Measurements from ENCODE around the gene TMEM91. TPM values are rescaled to one million over a fixed set of nuclear protein-coding genes. Genes with fewer than 3 reads are reported as not detected.
"Not testable (repeated sequence)": the region's sequence is repeated elsewhere in the genome, so short reads cannot be mapped to it uniquely, and the experiment has no call there.

Gene TMEM91
- total and polyA plus RNA-seq, 2 donors = 4.5 to 30.8 TPM

GRCh38 chr19:41332468-41332867, 43.9 kb upstream of the TMEM91 start:
- no peak for DNase-seq (ENCODE audit: low read depth in 6 of 9, low spot score in 9 of 9)
- 96% methylated on average over 5 of the region's 5 CpGs for WGBS
- no peaks in the 10 kb centered on the region for H3K27me3 ChIP-seq (ENCODE audit: control insufficient read depth in 2 of 2, insufficient read depth in 1 of 2, low read length in 1 of 2)
- H3K27ac ChIP-seq (ENCODE audit: low read depth in 1 of 2, low read length in 1 of 2) = no peak overlapping the region
- peaks cover 10 to 18% of the 10 kb centered on the region in 2 donors for H3K4me1 ChIP-seq (ENCODE audit: control insufficient read depth in 2 of 2, insufficient read depth in 2 of 2, low read length in 2 of 2)
- H3K36me3 ChIP-seq (ENCODE audit: control insufficient read depth in 2 of 2, insufficient read depth in 2 of 2, low read length in 1 of 2) = peaks cover 39 to 52% of the 10 kb centered on the region in 2 donors
- H3K9me3 ChIP-seq (ENCODE audit: control insufficient read depth in 2 of 2, insufficient read depth in 1 of 2, low read length in 1 of 2) = no peaks in the 10 kb centered on the region
- no peak overlapping the region for H3K4me3 ChIP-seq (ENCODE audit: low read length in 2 of 2)

- Histone ChIP-seq H3K9me3 (ENCODE audit: control insufficient read depth in 2 of 2, insufficient read depth in 1 of 2, low read length in 1 of 2) (no peaks in the 10 kb centered on the region), H3K4me3 (ENCODE audit: low read length in 2 of 2) (no peak overlapping the region), H3K4me1 (ENCODE audit: control insufficient read depth in 2 of 2, insufficient read depth in 2 of 2, low read length in 2 of 2) (peaks cover 0 to 4% of the 10 kb centered on the region in 2 donors), H3K36me3 (ENCODE audit: control insufficient read depth in 2 of 2, insufficient read depth in 2 of 2, low read length in 1 of 2) (peaks cover 38 to 46% of the 10 kb centered on the region in 2 donors), H3K27ac (ENCODE audit: low read depth in 1 of 2, low read length in 1 of 2) (no peak overlapping the region), H3K27me3 (ENCODE audit: control insufficient read depth in 2 of 2, insufficient read depth in 1 of 2, low read length in 1 of 2) (no peaks in the 10 kb centered on the region)
- WGBS = 52% methylated on average over 5 of the region's 5 CpGs
- DNase-seq (ENCODE audit: low read depth in 6 of 9, low spot score in 9 of 9) = no peak
These were observed 41.5 kb upstream of the TMEM91 start for GRCh38 chr19:41334793-41335192.

- no peak for DNase-seq (ENCODE audit: low read depth in 6 of 9, low spot score in 9 of 9)
- H3K27ac ChIP-seq (ENCODE audit: low read depth in 1 of 2, low read length in 1 of 2) = no peak overlapping the region
- H3K4me1 ChIP-seq (ENCODE audit: control insufficient read depth in 2 of 2, insufficient read depth in 2 of 2, low read length in 2 of 2) = peaks cover 0 to 4% of the 10 kb centered on the region in 2 donors
- H3K27me3 ChIP-seq (ENCODE audit: control insufficient read depth in 2 of 2, insufficient read depth in 1 of 2, low read length in 1 of 2) = no peaks in the 10 kb centered on the region
- H3K36me3 ChIP-seq (ENCODE audit: control insufficient read depth in 2 of 2, insufficient read depth in 2 of 2, low read length in 1 of 2) = peaks cover 43 to 47% of the 10 kb centered on the region in 2 donors
- no peak overlapping the region for H3K4me3 ChIP-seq (ENCODE audit: low read length in 2 of 2)
- H3K9me3 ChIP-seq (ENCODE audit: control insufficient read depth in 2 of 2, insufficient read depth in 1 of 2, low read length in 1 of 2) = no peaks in the 10 kb centered on the region
- WGBS = 98% methylated on average over 10 of the region's 10 CpGs
These were observed 40.9 kb upstream of the TMEM91 start for GRCh38 chr19:41335467-41335866.

- Histone ChIP-seq H3K27me3 (ENCODE audit: control insufficient read depth in 2 of 2, insufficient read depth in 1 of 2, low read length in 1 of 2) (no peaks in the 10 kb centered on the region), H3K27ac (ENCODE audit: low read depth in 1 of 2, low read length in 1 of 2) (no peak overlapping the region), H3K4me1 (ENCODE audit: control insufficient read depth in 2 of 2, insufficient read depth in 2 of 2, low read length in 2 of 2) (peaks cover 0 to 4% of the 10 kb centered on the region in 2 donors), H3K36me3 (ENCODE audit: control insufficient read depth in 2 of 2, insufficient read depth in 2 of 2, low read length in 1 of 2) (peaks cover 53 to 61% of the 10 kb centered on the region in 2 donors), H3K4me3 (ENCODE audit: low read length in 2 of 2) (no peak overlapping the region), H3K9me3 (ENCODE audit: control insufficient read depth in 2 of 2, insufficient read depth in 1 of 2, low read length in 1 of 2) (no peaks in the 10 kb centered on the region)
- WGBS = 99% methylated on average over 5 of the region's 5 CpGs
- DNase-seq (ENCODE audit: low read depth in 6 of 9, low spot score in 9 of 9) = no peak
These were observed 36.4 kb upstream of the TMEM91 start for GRCh38 chr19:41339936-41340335.

- peak in 1 of 9 donors; percentile 39 for DNase-seq (ENCODE audit: low read depth in 6 of 9, low spot score in 9 of 9)
- Histone ChIP-seq H3K4me1 (ENCODE audit: control insufficient read depth in 2 of 2, insufficient read depth in 2 of 2, low read length in 2 of 2) (no peaks in the 10 kb centered on the region), H3K27me3 (ENCODE audit: control insufficient read depth in 2 of 2, insufficient read depth in 1 of 2, low read length in 1 of 2) (no peaks in the 10 kb centered on the region), H3K4me3 (ENCODE audit: low read length in 2 of 2) (no peak overlapping the region), H3K36me3 (ENCODE audit: control insufficient read depth in 2 of 2, insufficient read depth in 2 of 2, low read length in 1 of 2) (peaks cover 56 to 61% of the 10 kb centered on the region in 2 donors), H3K9me3 (ENCODE audit: control insufficient read depth in 2 of 2, insufficient read depth in 1 of 2, low read length in 1 of 2) (no peaks in the 10 kb centered on the region), H3K27ac (ENCODE audit: low read depth in 1 of 2, low read length in 1 of 2) (no peak overlapping the region)
- WGBS = 91% methylated on average over 20 of the region's 20 CpGs
These were observed 34.5 kb upstream of the TMEM91 start for GRCh38 chr19:41341669-41342490.

- Histone ChIP-seq H3K36me3 (ENCODE audit: control insufficient read depth in 2 of 2, insufficient read depth in 2 of 2, low read length in 1 of 2) (peaks cover 60 to 71% of the 10 kb centered on the region in 2 donors), H3K9me3 (ENCODE audit: control insufficient read depth in 2 of 2, insufficient read depth in 1 of 2, low read length in 1 of 2) (no peaks in the 10 kb centered on the region), H3K27ac (ENCODE audit: low read depth in 1 of 2, low read length in 1 of 2) (no peak overlapping the region), H3K27me3 (ENCODE audit: control insufficient read depth in 2 of 2, insufficient read depth in 1 of 2, low read length in 1 of 2) (no peaks in the 10 kb centered on the region), H3K4me1 (ENCODE audit: control insufficient read depth in 2 of 2, insufficient read depth in 2 of 2, low read length in 2 of 2) (peaks cover 4 to 6% of the 10 kb centered on the region in 2 donors), H3K4me3 (ENCODE audit: low read length in 2 of 2) (no peak overlapping the region)
- DNase-seq (ENCODE audit: low read depth in 6 of 9, low spot score in 9 of 9) = no peak
- 96% methylated on average over 2 of the region's 2 CpGs for WGBS
These were observed 32.2 kb upstream of the TMEM91 start for GRCh38 chr19:41344162-41344561.

GRCh38 chr19:41346916-41347315, 29.4 kb upstream of the TMEM91 start:
- H3K9me3 ChIP-seq (ENCODE audit: control insufficient read depth in 2 of 2, insufficient read depth in 1 of 2, low read length in 1 of 2); DNase-seq (ENCODE audit: low read depth in 6 of 9, low spot score in 9 of 9); H3K27ac ChIP-seq (ENCODE audit: low read depth in 1 of 2, low read length in 1 of 2); H3K4me3 ChIP-seq (ENCODE audit: low read length in 2 of 2); H3K27me3 ChIP-seq (ENCODE audit: control insufficient read depth in 2 of 2, insufficient read depth in 1 of 2, low read length in 1 of 2): not testable (repeated sequence)
- H3K36me3 ChIP-seq (ENCODE audit: control insufficient read depth in 2 of 2, insufficient read depth in 2 of 2, low read length in 1 of 2) = peaks cover 38 to 46% of the 10 kb centered on the region in 2 donors
- WGBS = 98% methylated on average over 9 of the region's 9 CpGs
- peaks cover 12 to 25% of the 10 kb centered on the region in 2 donors for H3K4me1 ChIP-seq (ENCODE audit: control insufficient read depth in 2 of 2, insufficient read depth in 2 of 2, low read length in 2 of 2)

GRCh38 chr19:41350735-41351338, 25.5 kb upstream of the TMEM91 start:
- Histone ChIP-seq H3K4me1 (ENCODE audit: control insufficient read depth in 2 of 2, insufficient read depth in 2 of 2, low read length in 2 of 2) (peaks cover 14 to 48% of the 10 kb centered on the region in 2 donors), H3K27me3 (ENCODE audit: control insufficient read depth in 2 of 2, insufficient read depth in 1 of 2, low read length in 1 of 2) (peaks cover 0 to 4% of the 10 kb centered on the region in 2 donors), H3K36me3 (ENCODE audit: control insufficient read depth in 2 of 2, insufficient read depth in 2 of 2, low read length in 1 of 2) (peaks cover 17 to 19% of the 10 kb centered on the region in 2 donors), H3K4me3 (ENCODE audit: low read length in 2 of 2) (peak overlapping the region; percentile 77 to 90), H3K9me3 (ENCODE audit: control insufficient read depth in 2 of 2, insufficient read depth in 1 of 2, low read length in 1 of 2) (no peaks in the 10 kb centered on the region), H3K27ac (ENCODE audit: low read depth in 1 of 2, low read length in 1 of 2) (peak overlapping the region; percentile 32 to 54)
- no peak for DNase-seq (ENCODE audit: low read depth in 6 of 9, low spot score in 9 of 9)
- 4% methylated on average over 22 of the region's 22 CpGs for whole genome bisulfite sequencing
